B cell (primary cell): Measurements from ENCODE around the gene ETV6.

Experiments
- EZH2 ChIP-seq: IDR thresholded peaks from 2 replicates; pipeline ENCODE4 v1.6.1; 2012; ENCODE audit warnings: borderline replicate concordance, low read depth, mild to moderate bottlenecking, moderate library complexity, low read length; ENCODE audit not compliant: insufficient read depth, poor library complexity, severe bottlenecking
- TF ChIP-seq, protein P1 (sequence below): fragments of 200-600 bp; IDR thresholded peaks from one replicate; pipeline ENCODE4 v1.8.0; 2022; ENCODE audit warnings: antibody characterized with exemption, mild to moderate bottlenecking

- TF ChIP-seq, protein P1, sequence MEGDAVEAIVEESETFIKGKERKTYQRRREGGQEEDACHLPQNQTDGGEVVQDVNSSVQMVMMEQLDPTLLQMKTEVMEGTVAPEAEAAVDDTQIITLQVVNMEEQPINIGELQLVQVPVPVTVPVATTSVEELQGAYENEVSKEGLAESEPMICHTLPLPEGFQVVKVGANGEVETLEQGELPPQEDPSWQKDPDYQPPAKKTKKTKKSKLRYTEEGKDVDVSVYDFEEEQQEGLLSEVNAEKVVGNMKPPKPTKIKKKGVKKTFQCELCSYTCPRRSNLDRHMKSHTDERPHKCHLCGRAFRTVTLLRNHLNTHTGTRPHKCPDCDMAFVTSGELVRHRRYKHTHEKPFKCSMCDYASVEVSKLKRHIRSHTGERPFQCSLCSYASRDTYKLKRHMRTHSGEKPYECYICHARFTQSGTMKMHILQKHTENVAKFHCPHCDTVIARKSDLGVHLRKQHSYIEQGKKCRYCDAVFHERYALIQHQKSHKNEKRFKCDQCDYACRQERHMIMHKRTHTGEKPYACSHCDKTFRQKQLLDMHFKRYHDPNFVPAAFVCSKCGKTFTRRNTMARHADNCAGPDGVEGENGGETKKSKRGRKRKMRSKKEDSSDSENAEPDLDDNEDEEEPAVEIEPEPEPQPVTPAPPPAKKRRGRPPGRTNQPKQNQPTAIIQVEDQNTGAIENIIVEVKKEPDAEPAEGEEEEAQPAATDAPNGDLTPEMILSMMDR, result no peak
- no peak for TF ChIP-seq EZH2
These were observed 94.2 kb downstream of the ETV6 start for GRCh38 chr12:11743423-11744409.
